Stimulated activated CD8-positive, alpha-beta memory T cell treated with anti-CD3 and anti-CD28 coated beads, Interleukin-12 subunit alpha, Interleukin-12 subunit beta, amount 100 ng/mL, for 1 hour (primary cell): ENCODE results near the gene AIPL1.

Experiments
- DNase-seq: peaks from one replicate; pipeline ENCODE4 v3.0.0-alpha.2; 2020; ENCODE audit warnings: low read depth

The AIPL1 gene

GRCh38 chr17:6420173-6420641, 14.7 kb downstream of the AIPL1 start:
- no peak for DNase-seq

- DNase-seq: no peak
Measured at GRCh38 chr17:6415616-6416015, 19.3 kb downstream of the AIPL1 start.

GRCh38 chr17:6413065-6413464, 21.9 kb downstream of the AIPL1 start:
- no peak for DNase-seq

GRCh38 chr17:6408735-6409134, 26.2 kb downstream of the AIPL1 start:
- DNase-seq: no peak

- DNase-seq: no peak
Measured at GRCh38 chr17:6408276-6408675, 26.6 kb downstream of the AIPL1 start.

- DNase-seq: no peak
Measured at GRCh38 chr17:6402258-6402657, 32.7 kb downstream of the AIPL1 start.

GRCh38 chr17:6398955-6399354, 36.0 kb downstream of the AIPL1 start:
- no peak for DNase-seq

GRCh38 chr17:6394055-6394606, 40.8 kb downstream of the AIPL1 start:
- DNase-seq: no peak

- DNase-seq: no peak
Measured at GRCh38 chr17:6393351-6393952, 41.5 kb downstream of the AIPL1 start.

- no peak for DNase-seq
Measured at GRCh38 chr17:6392609-6393350, 42.1 kb downstream of the AIPL1 start.

- no peak for DNase-seq
Measured at GRCh38 chr17:6388416-6388815, 46.5 kb downstream of the AIPL1 start.

- DNase-seq: no peak
Measured at GRCh38 chr17:6387858-6388257, 47.1 kb downstream of the AIPL1 start.

GRCh38 chr17:6387442-6387841, 47.5 kb downstream of the AIPL1 start:
- DNase-seq: no peak

- DNase-seq: no peak
Measured at GRCh38 chr17:6386041-6386630, 48.8 kb downstream of the AIPL1 start.

- no peak for DNase-seq
Measured at GRCh38 chr17:6384481-6384880, 50.4 kb downstream of the AIPL1 start.

- DNase-seq: no peak
Measured at GRCh38 chr17:6381526-6382465, 53.1 kb downstream of the AIPL1 start.

- DNase-seq: no peak
Measured at GRCh38 chr17:6380915-6381438, 53.9 kb downstream of the AIPL1 start.

GRCh38 chr17:6377906-6378305, 57.0 kb downstream of the AIPL1 start:
- no peak for DNase-seq

GRCh38 chr17:6376931-6377361, 58.0 kb downstream of the AIPL1 start:
- DNase-seq: no peak

GRCh38 chr17:6374761-6375312, 60.1 kb downstream of the AIPL1 start:
- DNase-seq: no peak

GRCh38 chr17:6374271-6374691, 60.6 kb downstream of the AIPL1 start:
- no peak for DNase-seq
